ENCODE measurements around the gene SYF2.

GRCh38 chr1:25174730-25175612, 57.3 kb downstream of the SYF2 start:
- TF ChIP-seq POLR2A (IDR thresholded peaks at IDR 0.05; ENCODE audit: low read depth, low read length): no peak
- TF ChIP-seq TAF1 (IDR thresholded peaks at IDR 0.05; ENCODE audit: borderline replicate concordance, low read depth, low read length): no peak
- TF ChIP-seq POLR2AphosphoS5 (IDR thresholded peaks at IDR 0.05; ENCODE audit: low read depth, low read length): no peak

All from GM12892 (cell line).